ENCODE measurements around the gene ITGA1.

DNA sequence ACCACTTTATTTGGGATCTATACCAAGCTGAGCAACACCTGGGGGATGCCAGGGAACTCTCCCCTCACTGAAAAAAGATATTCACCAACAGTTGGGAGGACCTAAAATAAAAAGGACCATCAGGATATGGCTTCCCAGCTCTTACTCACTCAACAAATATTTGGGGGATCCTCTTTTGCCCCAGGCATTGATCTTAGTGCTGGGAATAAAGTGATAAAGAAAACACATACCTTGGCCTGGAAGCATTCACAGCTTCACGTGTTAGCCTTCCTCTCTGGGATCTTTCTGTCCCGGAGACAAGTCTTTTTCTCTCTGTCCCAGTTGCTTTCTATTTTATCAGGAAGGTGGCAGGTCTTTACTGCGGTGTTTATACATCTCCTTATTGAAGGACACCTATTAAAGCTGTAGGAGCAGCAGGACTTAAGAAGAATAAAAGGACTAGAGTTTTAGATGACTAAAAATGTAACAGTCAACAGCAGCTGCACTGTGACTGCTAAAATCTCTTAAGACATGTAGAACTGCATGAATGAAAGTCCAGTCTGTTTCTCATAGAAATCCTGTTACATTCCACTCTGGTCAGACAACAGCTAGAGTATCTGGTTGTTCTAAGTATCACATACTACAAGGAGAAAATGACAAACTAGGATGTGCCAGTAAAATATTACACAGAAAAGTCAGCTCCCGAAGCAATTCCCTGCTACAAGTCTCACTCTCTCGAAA lies 111.4 kb downstream of the ITGA1 start:
- TF ChIP-seq, protein P1, sequence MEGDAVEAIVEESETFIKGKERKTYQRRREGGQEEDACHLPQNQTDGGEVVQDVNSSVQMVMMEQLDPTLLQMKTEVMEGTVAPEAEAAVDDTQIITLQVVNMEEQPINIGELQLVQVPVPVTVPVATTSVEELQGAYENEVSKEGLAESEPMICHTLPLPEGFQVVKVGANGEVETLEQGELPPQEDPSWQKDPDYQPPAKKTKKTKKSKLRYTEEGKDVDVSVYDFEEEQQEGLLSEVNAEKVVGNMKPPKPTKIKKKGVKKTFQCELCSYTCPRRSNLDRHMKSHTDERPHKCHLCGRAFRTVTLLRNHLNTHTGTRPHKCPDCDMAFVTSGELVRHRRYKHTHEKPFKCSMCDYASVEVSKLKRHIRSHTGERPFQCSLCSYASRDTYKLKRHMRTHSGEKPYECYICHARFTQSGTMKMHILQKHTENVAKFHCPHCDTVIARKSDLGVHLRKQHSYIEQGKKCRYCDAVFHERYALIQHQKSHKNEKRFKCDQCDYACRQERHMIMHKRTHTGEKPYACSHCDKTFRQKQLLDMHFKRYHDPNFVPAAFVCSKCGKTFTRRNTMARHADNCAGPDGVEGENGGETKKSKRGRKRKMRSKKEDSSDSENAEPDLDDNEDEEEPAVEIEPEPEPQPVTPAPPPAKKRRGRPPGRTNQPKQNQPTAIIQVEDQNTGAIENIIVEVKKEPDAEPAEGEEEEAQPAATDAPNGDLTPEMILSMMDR (IDR thresholded peaks at IDR 0.05) = no peak
- no peak for TF ChIP-seq ZFX (IDR thresholded peaks at IDR 0.05; ENCODE audit: borderline replicate concordance)
